ENCODE measurements around the gene MPZL2. TPM values are rescaled to one million over a fixed set of nuclear protein-coding genes. Genes with fewer than 3 reads are reported as not detected.

MPZL2 gene
- polyA plus RNA-seq, 1 of the 3 experiments (the other 2 are of a cell fraction): 6.2 TPM

- TF ChIP-seq JUND (IDR thresholded peaks at IDR 0.05): no peak
Measured at GRCh38 chr11:118219732-118220131, 44.4 kb downstream of the MPZL2 start (continued).

DNA sequence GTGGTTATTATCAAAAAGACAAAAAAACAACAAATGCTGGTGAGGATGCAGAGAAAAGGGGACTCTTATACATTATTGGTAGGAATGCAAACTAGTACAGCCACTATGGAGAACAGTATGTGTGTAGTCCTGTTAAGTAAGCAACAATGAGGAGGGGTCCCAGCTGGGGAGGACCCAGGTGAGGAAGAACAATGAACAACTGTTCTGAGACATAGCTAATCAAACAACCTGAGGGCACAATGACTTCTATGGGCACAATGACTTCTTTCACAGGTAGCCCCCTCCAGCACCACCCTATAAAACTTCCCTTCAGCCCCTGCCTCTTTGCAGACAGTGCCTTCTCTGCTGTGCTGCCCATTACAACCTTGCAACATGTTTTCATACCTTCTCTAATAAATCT lies 44.9 kb downstream of the MPZL2 start:
- H3K27me3 ChIP-seq (ENCODE audit: insufficient read depth): peaks cover 57% of the 10 kb centered on the region
- H3K9me3 ChIP-seq: no peaks in the 10 kb centered on the region
- no peaks in the 10 kb centered on the region for H4K20me1 ChIP-seq (ENCODE audit: insufficient read depth)
- ChIA-PET CTCF (interaction anchor here (0.6 to 1.3 kb wide), 2 partner anchors 10 to 343 kb away, joined by 3 read pairs; no protein-coding TSS in a partner anchor), POLR2A (no interaction called here)
- no peaks in the 10 kb centered on the region for H3F3A ChIP-seq (replicated peaks; ENCODE audit: insufficient read depth)
- no peaks in the 10 kb centered on the region for H3K79me2 ChIP-seq (ENCODE audit: insufficient read depth)
- no peaks in the 10 kb centered on the region for H3K36me3 ChIP-seq (replicated peaks in 1 of 2; ENCODE audit: control insufficient read depth in 1 of 2, insufficient read depth in 2 of 2, low read length in 1 of 2)
- no peak overlapping the region for H3K27ac ChIP-seq (ENCODE audit: low read depth in 2 of 2, low read length in 1 of 2)
- no peak overlapping the region for H3K4me3 ChIP-seq (ENCODE audit: low read depth in 2 of 2, low read length in 1 of 2)
- no peak overlapping the region for H2AFZ ChIP-seq (ENCODE audit: low read depth)
- no peak overlapping the region for H3K4me2 ChIP-seq
- DNase-seq: no peak
- H3K4me1 ChIP-seq (ENCODE audit: control insufficient read depth in 1 of 2, insufficient read depth in 2 of 2, low read depth in 1 of 2, low read length in 1 of 2): no peaks in the 10 kb centered on the region
- H3K9me2 ChIP-seq: no peaks in the 10 kb centered on the region
- no peak overlapping the region for H3K9ac ChIP-seq
- TF ChIP-seq YY1 (IDR thresholded peaks at IDR 0.05; ENCODE audit: low read depth) (no peak), ZBTB33 (IDR thresholded peaks at IDR 0.05; ENCODE audit: borderline replicate concordance, low read depth) (no peak), EP300 (IDR thresholded peaks at IDR 0.05; ENCODE audit: borderline replicate concordance in 1 of 2, low read depth in 1 of 2, low read length in 1 of 2) (no peak), REST (IDR thresholded peaks at IDR 0.05; ENCODE audit: low read depth, low read length) (no peak), TEAD4 (IDR thresholded peaks at IDR 0.05; ENCODE audit: borderline replicate concordance, insufficient read depth) (no peak), TCF12 (IDR thresholded peaks at IDR 0.05) (no peak), MXI1 (IDR thresholded peaks at IDR 0.05; ENCODE audit: low read depth, low read length) (no peak), FOXM1 (IDR thresholded peaks at IDR 0.05; ENCODE audit: low read depth) (no peak), RFX5 (IDR thresholded peaks at IDR 0.05; ENCODE audit: low read length) (no peak), NRF1 (IDR thresholded peaks at IDR 0.05; ENCODE audit: low read depth, low read length) (no peak), RAD21 (IDR thresholded peaks at IDR 0.05; ENCODE audit: low read length) (no peak), RXRA (IDR thresholded peaks at IDR 0.05; ENCODE audit: borderline replicate concordance, low read depth) (no peak), GATA2 (CRISPR knock-in tag; IDR thresholded peaks at IDR 0.05) (no peak), JUND (IDR thresholded peaks at IDR 0.05) (no peak), ELF1 (IDR thresholded peaks at IDR 0.05) (no peak), CHD2 (IDR thresholded peaks at IDR 0.05; ENCODE audit: low read length, partially characterized antibody) (no peak), GABPA (IDR thresholded peaks at IDR 0.05; ENCODE audit: low read depth) (no peak)
- TF ChIP-seq, protein P1, sequence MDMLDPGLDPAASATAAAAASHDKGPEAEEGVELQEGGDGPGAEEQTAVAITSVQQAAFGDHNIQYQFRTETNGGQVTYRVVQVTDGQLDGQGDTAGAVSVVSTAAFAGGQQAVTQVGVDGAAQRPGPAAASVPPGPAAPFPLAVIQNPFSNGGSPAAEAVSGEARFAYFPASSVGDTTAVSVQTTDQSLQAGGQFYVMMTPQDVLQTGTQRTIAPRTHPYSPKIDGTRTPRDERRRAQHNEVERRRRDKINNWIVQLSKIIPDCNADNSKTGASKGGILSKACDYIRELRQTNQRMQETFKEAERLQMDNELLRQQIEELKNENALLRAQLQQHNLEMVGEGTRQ (IDR thresholded peaks at IDR 0.05; ENCODE audit: borderline replicate concordance, low read depth, low read length): no peak
- TF ChIP-seq, protein P2, sequence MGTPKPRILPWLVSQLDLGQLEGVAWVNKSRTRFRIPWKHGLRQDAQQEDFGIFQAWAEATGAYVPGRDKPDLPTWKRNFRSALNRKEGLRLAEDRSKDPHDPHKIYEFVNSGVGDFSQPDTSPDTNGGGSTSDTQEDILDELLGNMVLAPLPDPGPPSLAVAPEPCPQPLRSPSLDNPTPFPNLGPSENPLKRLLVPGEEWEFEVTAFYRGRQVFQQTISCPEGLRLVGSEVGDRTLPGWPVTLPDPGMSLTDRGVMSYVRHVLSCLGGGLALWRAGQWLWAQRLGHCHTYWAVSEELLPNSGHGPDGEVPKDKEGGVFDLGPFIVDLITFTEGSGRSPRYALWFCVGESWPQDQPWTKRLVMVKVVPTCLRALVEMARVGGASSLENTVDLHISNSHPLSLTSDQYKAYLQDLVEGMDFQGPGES (IDR thresholded peaks at IDR 0.05; ENCODE audit: low read depth, low read length): no peak

All from SK-N-SH (cell line).